Osteocyte (in vitro differentiated cells): ENCODE results near the gene MEIS1. TPM values are rescaled to one million over a fixed set of nuclear protein-coding genes. Genes with fewer than 3 reads are reported as not detected.

Experiments used
- DNase-seq: peaks from one replicate; pipeline ENCODE4 v3.0.0; 2021; ENCODE audit warnings: mixed read lengths; ENCODE audit not compliant: unreplicated experiment; ENCODE audit errors: extremely low spot score
- H3K27ac Mint-ChIP-seq: one replicate; pipeline ENCODE4 v1.8.0; 2021; ENCODE audit warnings: mild to moderate bottlenecking, mixed read lengths; ENCODE audit not compliant: unreplicated experiment
- H3K27me3 Mint-ChIP-seq: one replicate; pipeline ENCODE4 v1.8.0; 2021; ENCODE audit warnings: mixed read lengths; ENCODE audit not compliant: unreplicated experiment
- H3K36me3 Mint-ChIP-seq: one replicate; pipeline ENCODE4 v1.8.0; 2021; ENCODE audit warnings: mixed read lengths; ENCODE audit not compliant: unreplicated experiment
- H3K4me1 Mint-ChIP-seq: one replicate; pipeline ENCODE4 v1.8.0; 2021; ENCODE audit warnings: mixed read lengths; ENCODE audit not compliant: unreplicated experiment
- H3K4me3 Mint-ChIP-seq: one replicate; pipeline ENCODE4 v1.8.0; 2021; ENCODE audit warnings: mild to moderate bottlenecking, moderate library complexity, mixed read lengths; ENCODE audit not compliant: unreplicated experiment
- H3K9me3 Mint-ChIP-seq: one replicate; pipeline ENCODE4 v1.8.0; 2021; ENCODE audit warnings: mixed read lengths; ENCODE audit not compliant: unreplicated experiment
- total RNA-seq: library from RNA; stranded (reverse); gene quantifications from 2 replicates; pipeline ENCODE4 v1.2.1, GENCODE V29; 2021
- TF ChIP-seq, protein P1 (sequence below): fragments of 200-600 bp; sonication (generic); IDR thresholded peaks from 2 replicates; pipeline ENCODE4 v1.5.0; 2021; ENCODE audit warnings: antibody characterized with exemption, mild to moderate bottlenecking, moderate library complexity

The MEIS1 gene
- total RNA-seq, 1 donor from 2014 or later = 0.86 TPM

DNA sequence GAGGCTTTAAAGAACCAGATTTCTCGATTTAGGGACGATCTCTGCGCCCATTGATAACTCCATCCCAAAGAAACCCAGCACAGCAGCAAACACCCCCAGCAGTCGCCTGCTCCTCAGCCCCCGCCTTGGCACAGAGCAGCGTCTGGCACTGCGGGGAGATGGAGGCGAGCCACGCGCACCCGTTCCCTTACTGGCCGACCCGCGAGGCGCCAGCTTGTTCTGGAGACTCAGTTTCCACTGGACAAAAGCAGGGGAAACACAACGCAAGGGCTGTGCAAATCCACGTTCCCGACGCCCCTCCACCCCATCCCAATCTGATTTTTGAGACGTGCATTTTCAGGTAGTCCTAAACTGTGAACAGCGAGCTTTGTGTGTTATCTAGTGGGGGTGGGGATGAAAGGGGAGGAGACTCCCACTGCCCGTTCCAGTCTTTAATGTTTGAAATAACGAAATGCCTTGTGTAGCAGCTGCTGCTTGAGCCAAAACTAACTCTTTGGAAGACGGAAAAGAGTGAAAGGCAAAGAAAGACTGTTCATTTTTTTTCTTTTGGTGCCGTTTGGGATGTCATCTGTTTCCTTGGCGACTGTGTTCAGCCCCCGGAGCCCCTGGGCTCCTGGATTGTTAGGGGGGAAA, 143.2 kb downstream of the MEIS1 start:
- no peak overlapping the region for H3K27ac Mint-ChIP-seq
- peaks cover 65% of the 10 kb centered on the region for H3K27me3 Mint-ChIP-seq
- peaks cover 28% of the 10 kb centered on the region for H3K4me1 Mint-ChIP-seq
- H3K4me3 Mint-ChIP-seq = peak overlapping the region; percentile 18
- no peaks in the 10 kb centered on the region for H3K36me3 Mint-ChIP-seq
- H3K9me3 Mint-ChIP-seq = no peaks in the 10 kb centered on the region
- no peak for DNase-seq
- TF ChIP-seq, protein P1, sequence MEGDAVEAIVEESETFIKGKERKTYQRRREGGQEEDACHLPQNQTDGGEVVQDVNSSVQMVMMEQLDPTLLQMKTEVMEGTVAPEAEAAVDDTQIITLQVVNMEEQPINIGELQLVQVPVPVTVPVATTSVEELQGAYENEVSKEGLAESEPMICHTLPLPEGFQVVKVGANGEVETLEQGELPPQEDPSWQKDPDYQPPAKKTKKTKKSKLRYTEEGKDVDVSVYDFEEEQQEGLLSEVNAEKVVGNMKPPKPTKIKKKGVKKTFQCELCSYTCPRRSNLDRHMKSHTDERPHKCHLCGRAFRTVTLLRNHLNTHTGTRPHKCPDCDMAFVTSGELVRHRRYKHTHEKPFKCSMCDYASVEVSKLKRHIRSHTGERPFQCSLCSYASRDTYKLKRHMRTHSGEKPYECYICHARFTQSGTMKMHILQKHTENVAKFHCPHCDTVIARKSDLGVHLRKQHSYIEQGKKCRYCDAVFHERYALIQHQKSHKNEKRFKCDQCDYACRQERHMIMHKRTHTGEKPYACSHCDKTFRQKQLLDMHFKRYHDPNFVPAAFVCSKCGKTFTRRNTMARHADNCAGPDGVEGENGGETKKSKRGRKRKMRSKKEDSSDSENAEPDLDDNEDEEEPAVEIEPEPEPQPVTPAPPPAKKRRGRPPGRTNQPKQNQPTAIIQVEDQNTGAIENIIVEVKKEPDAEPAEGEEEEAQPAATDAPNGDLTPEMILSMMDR = no peak

DNA sequence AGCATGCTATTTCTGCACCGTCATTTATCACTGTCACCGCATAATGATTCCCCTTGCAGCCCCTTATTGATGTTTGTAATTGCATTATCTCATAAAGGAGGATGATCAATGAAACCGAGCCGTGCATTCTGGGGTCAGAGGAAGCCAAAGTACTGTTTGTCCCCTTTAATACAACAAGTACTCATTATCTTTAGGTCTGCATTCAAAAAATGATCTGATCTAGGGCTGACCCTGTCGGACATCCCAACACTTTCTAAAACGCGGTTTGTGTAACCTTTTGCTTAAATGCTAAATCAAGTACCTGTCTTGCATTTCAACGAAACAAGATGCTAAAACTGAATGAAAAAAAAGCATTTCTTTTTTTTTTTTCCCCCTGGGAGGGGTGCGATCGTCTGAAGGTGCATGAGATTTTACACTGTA, 143.8 kb downstream of the MEIS1 start:
- Mint-ChIP-seq H3K4me1 (peaks cover 28% of the 10 kb centered on the region), H3K4me3 (no peak overlapping the region), H3K36me3 (no peaks in the 10 kb centered on the region), H3K27ac (no peak overlapping the region), H3K9me3 (no peaks in the 10 kb centered on the region), H3K27me3 (peaks cover 62% of the 10 kb centered on the region)
- TF ChIP-seq, protein P1 = no peak
- DNase-seq = no peak

DNA sequence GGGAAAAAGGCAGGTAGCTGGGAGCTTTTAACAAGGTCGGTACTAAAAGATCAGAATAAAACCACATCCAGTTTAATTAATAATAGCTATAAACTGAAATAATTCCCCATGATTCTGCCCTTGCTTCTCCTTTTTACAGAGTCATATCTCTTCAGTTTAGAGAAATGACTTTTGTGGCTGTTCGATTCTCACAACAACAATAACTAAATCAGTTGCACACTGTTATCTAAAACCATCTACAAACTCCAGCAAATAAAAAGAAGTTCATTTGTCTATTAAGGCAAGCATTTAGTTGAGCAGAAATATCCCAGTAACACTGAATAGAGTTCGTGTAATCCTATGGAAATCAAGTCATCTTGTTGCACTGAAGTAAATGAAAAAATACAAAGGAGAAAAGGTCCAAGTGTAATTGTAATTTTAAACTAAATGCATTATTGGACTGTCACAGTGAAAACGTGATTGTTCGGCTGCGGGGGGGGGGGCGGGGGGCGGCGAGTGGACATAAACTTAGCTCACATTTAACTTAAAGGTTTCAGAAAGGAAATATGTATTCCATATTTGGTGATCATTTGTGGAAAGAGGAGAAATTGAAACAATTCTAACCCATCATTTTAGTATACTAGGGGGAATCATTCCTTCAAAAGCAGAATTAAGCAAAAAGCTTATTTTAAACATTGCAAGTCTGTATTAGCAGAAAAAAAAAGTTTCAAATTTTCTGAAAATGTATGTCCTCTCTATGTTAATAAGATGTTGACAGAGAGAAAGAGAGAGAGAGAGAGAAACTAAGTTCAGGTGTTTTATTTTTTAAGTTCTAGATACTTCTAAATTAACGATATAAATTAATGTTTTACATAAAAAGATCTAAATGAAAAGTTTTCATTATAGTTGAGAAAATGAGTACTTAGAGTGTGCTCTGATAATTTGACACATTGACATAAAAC, 144.5 kb downstream of the MEIS1 start:
- peaks cover 58% of the 10 kb centered on the region for H3K27me3 Mint-ChIP-seq
- H3K27ac Mint-ChIP-seq = no peak overlapping the region
- H3K36me3 Mint-ChIP-seq = no peaks in the 10 kb centered on the region
- H3K9me3 Mint-ChIP-seq = no peaks in the 10 kb centered on the region
- H3K4me1 Mint-ChIP-seq = peaks cover 28% of the 10 kb centered on the region
- no peak overlapping the region for H3K4me3 Mint-ChIP-seq
- TF ChIP-seq, protein P1 = no peak
- no peak for DNase-seq

DNA sequence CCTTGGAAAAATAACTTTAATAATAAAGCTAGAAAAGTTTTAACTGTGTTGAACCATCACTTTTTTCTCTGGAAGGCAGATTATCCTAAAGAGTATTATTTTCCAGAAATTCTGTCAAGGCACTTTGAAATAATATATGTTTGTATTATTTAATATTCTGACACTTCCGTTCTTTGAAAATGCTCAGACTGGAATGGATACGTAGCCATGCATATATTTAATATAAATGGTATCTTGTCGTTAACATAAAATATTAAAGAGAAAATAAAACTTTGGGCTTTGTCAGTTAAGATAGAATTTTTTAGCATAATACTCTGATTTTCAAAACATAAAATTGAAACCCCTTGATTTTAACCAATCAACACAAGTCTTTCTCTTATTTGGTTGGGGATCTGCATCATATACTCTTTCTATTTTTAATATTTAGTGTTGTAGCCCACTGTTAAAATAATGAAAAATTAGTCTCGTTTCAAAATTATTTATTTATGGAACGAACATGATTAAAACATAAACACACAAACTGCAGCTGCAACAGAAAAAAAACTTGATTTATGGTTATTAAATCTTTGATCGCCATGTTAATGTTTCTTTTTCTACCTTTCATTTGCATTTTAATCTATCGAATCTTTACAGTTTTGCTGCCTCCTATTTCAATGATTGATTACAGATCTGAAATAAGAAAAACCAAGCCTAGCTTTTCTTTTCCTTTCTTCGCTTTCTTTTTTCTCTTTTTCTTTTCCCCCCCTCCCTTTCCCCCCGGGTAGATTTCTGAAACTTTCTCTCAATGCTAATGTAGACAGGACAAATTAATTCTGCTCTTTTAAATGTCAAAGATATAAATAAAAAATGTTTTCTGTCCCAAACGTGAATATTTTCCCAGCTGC, 145.5 kb downstream of the MEIS1 start:
- Mint-ChIP-seq H3K36me3 (no peaks in the 10 kb centered on the region), H3K27me3 (peaks cover 52% of the 10 kb centered on the region), H3K4me1 (peaks cover 21% of the 10 kb centered on the region), H3K4me3 (no peak overlapping the region), H3K9me3 (no peaks in the 10 kb centered on the region), H3K27ac (no peak overlapping the region)
- no peak for DNase-seq
- TF ChIP-seq, protein P1 = no peak
